Panc1 (cell line): ENCODE results near the gene SLCO6A1. TPM values are rescaled to one million over a fixed set of nuclear protein-coding genes. Genes with fewer than 3 reads are reported as not detected.

Experiments used
- ATAC-seq: fragments of 200-7000 bp; cut with Tn5 transposase; 2 replicates; pipeline ENCODE4 v1.9.1; 2020; ENCODE audit warnings: mild to moderate bottlenecking, moderate library complexity
- BruUV-seq: library from RNA; stranded (reverse); fragments of 400-500 nt; replicated peaks from 2 replicates; lab custom pipeline; 2021; lab: Mats Ljungman, UMichigan
- CTCF ChIA-PET: fragments of 300-600 bp; sonication (Branson Sonifier 250); formaldehyde crosslinking; loops from one replicate; lab custom pipeline; 2022; ENCODE audit warnings: antibody characterized with exemption; lab: Charles Lee
- POLR2A ChIA-PET: fragments of 300-600 bp; sonication (Branson Sonifier 250); formaldehyde crosslinking; loops from one replicate; lab custom pipeline; 2022; ENCODE audit warnings: antibody characterized with exemption; lab: Charles Lee
- DNase-seq: peaks from one replicate; pipeline ENCODE4 v3.0.0-alpha.2; 2010; ENCODE audit warnings: low read depth, low spot score
- H3K27ac ChIP-seq: 2 replicates; pipeline ENCODE4 v1.5.1; 2011; ENCODE audit warnings: mild to moderate bottlenecking, low read length, inconsistent platforms
- H3K27me3 ChIP-seq: fragments of 200-500 bp; sonication (Bioruptor generic); 2 replicates; pipeline ENCODE4 v1.6.0; 2014; ENCODE audit warnings: low read length, inconsistent platforms; ENCODE audit not compliant: control insufficient read depth, insufficient read depth
- H3K36me3 ChIP-seq: fragments of 200-500 bp; sonication (Bioruptor generic); 2 replicates; pipeline ENCODE4 v1.5.1; 2014; ENCODE audit warnings: inconsistent platforms, mild to moderate bottlenecking, low read length, moderate library complexity; ENCODE audit not compliant: control insufficient read depth, insufficient read depth
- H3K4me1 ChIP-seq: 2 replicates; pipeline ENCODE4 v1.5.1; 2011; ENCODE audit warnings: inconsistent platforms, mild to moderate bottlenecking, low read length, moderate library complexity; ENCODE audit not compliant: control insufficient read depth, insufficient read depth
- H3K4me3 ChIP-seq, 2 experiments: 2 replicates each; pipeline ENCODE4 v1.5.1; 2011 to 2012; ENCODE audit warnings: low read depth in 2 of 2, low read length in 2 of 2, mild to moderate bottlenecking in 2 of 2, inconsistent platforms in 1 of 2, moderate library complexity in 1 of 2
- H3K9me3 ChIP-seq: fragments of 200-500 bp; sonication (Bioruptor generic); 2 replicates; pipeline ENCODE4 v1.5.1; 2014; ENCODE audit warnings: low read depth, mild to moderate bottlenecking, inconsistent platforms, low read length, moderate library complexity; ENCODE audit not compliant: control insufficient read depth, insufficient read depth
- CTCF ChIP-seq: fragments of 450-650 bp; IDR thresholded peaks from 2 replicates; pipeline ENCODE4 v1.5.1; 2017; ENCODE audit warnings: mild to moderate bottlenecking
- POLR2AphosphoS5 ChIP-seq: IDR thresholded peaks from 2 replicates; pipeline ENCODE4 v1.6.1; 2012; ENCODE audit warnings: mild to moderate bottlenecking, low read depth, low read length, moderate library complexity
- SIN3A ChIP-seq: IDR thresholded peaks from 2 replicates; pipeline ENCODE4 v1.6.1; 2012; ENCODE audit warnings: low read depth, mild to moderate bottlenecking, low read length, moderate library complexity, borderline replicate concordance; ENCODE audit not compliant: insufficient read depth
- TCF7L2 ChIP-seq: IDR thresholded peaks from 2 replicates; pipeline ENCODE4 v1.6.1; 2011; ENCODE audit warnings: mild to moderate bottlenecking, low read depth, low read length, inconsistent platforms
- in situ Hi-C: cut with HindIII; loops from 2 replicates; pipeline ENCODE4 v1.10.0; 2016; ENCODE audit warnings: low sequenced_read_pairs, low pct_unique_long_range_greater_than_20kb
- intact Hi-C: fragments of 100-400 bp; cut with micrococcal nuclease; formaldehyde crosslinking; loops from one replicate; pipeline ENCODE4 v1.10.0; 2022; ENCODE audit not compliant: unreplicated experiment
- total RNA-seq: library from RNA; stranded (reverse); gene quantifications from one replicate; pipeline ENCODE4 v1.2.1, GENCODE V29; 2021; ENCODE audit not compliant: unreplicated experiment
- TF ChIP-seq, protein P1 (sequence below), 2 experiments: IDR thresholded peaks; 2 replicates each; pipeline ENCODE4 v1.6.1; 2011 to 2012; ENCODE audit warnings: low read depth in 2 of 2, control low read depth in 1 of 2, low read length in 1 of 2, mild to moderate bottlenecking in 1 of 2, moderate library complexity in 1 of 2; ENCODE audit not compliant: insufficient read depth in 1 of 2

The SLCO6A1 gene
- total RNA-seq, 1 experiment from 2014 or later, result not detected

DNA sequence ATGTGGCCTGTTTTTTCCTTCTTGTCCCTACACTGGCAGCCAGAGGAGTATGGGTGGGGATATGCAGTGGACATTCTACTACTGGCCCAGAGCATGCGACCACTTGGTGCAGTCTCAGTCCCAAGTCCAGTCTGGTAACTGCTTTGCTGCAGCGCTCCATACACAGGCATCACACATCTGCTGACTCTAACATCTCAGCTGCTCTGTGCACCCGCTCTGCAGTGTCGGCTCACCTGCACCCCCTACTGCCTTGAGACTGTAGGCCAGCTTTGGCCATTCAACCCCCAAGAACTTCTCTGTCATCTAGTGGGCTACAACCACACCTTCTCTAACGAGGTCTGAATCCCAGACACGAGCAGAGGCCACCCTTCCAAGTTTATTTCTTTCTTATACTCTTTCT lies 46.4 kb upstream of the SLCO6A1 start:
- DNase-seq (no peak), ATAC-seq (peak; percentile 69)
- Histone ChIP-seq H3K36me3 (no peaks in the 10 kb centered on the region), H3K4me1 (no peaks in the 10 kb centered on the region), H3K27me3 (no peaks in the 10 kb centered on the region), H3K4me3 (no peak overlapping the region), H3K9me3 (no peaks in the 10 kb centered on the region), H3K27ac (no peak overlapping the region)
- intact Hi-C loops, result no loop called here
- ChIA-PET POLR2A (no interaction called here), CTCF (no interaction called here)
- in situ Hi-C loops, result no loop called here
- TF ChIP-seq TCF7L2 (no peak), CTCF (peak; percentile 47)
- BruUV-seq, result no TSS peak

DNA sequence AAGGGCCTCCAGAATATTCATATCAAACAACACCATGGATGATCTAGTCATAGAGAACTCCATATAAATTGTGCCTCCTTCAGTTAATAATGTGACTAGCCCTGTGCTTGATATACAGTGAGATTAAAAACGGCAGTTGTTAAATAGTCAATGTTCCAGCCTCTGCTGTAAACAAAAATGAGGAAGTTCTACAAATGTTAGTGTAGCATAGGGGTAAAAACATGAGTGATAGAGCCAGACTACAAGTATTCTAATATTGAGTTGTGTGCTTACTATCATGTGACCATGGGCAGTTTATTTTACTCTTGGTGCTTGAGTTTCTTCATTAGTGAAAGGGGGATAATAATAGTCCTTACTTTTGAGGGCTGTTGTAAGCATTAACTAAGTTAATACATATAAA lies 43.3 kb upstream of the SLCO6A1 start:
- no peaks in the 10 kb centered on the region for H3K4me1 ChIP-seq
- POLR2A ChIA-PET, result no interaction called here
- in situ Hi-C loops, result no loop called here
- no peak overlapping the region for H3K4me3 ChIP-seq
- no TSS peak for BruUV-seq
- no peaks in the 10 kb centered on the region for H3K9me3 ChIP-seq
- CTCF ChIA-PET, result no interaction called here
- TF ChIP-seq TCF7L2, result no peak
- TF ChIP-seq, protein P1, sequence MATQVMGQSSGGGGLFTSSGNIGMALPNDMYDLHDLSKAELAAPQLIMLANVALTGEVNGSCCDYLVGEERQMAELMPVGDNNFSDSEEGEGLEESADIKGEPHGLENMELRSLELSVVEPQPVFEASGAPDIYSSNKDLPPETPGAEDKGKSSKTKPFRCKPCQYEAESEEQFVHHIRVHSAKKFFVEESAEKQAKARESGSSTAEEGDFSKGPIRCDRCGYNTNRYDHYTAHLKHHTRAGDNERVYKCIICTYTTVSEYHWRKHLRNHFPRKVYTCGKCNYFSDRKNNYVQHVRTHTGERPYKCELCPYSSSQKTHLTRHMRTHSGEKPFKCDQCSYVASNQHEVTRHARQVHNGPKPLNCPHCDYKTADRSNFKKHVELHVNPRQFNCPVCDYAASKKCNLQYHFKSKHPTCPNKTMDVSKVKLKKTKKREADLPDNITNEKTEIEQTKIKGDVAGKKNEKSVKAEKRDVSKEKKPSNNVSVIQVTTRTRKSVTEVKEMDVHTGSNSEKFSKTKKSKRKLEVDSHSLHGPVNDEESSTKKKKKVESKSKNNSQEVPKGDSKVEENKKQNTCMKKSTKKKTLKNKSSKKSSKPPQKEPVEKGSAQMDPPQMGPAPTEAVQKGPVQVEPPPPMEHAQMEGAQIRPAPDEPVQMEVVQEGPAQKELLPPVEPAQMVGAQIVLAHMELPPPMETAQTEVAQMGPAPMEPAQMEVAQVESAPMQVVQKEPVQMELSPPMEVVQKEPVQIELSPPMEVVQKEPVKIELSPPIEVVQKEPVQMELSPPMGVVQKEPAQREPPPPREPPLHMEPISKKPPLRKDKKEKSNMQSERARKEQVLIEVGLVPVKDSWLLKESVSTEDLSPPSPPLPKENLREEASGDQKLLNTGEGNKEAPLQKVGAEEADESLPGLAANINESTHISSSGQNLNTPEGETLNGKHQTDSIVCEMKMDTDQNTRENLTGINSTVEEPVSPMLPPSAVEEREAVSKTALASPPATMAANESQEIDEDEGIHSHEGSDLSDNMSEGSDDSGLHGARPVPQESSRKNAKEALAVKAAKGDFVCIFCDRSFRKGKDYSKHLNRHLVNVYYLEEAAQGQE (IDR thresholded peaks at IDR 0.05; ENCODE audit: insufficient read depth in 1 of 2, low read depth in 2 of 2, low read length in 1 of 2), result no peak
- TF ChIP-seq POLR2AphosphoS5, result no peak
- TF ChIP-seq CTCF, result no peak
- no peak for TF ChIP-seq SIN3A
- DNase-seq (no peak), ATAC-seq (no peak)
- no peaks in the 10 kb centered on the region for H3K27me3 ChIP-seq
- H3K27ac ChIP-seq, result no peak overlapping the region
- intact Hi-C loops, result no loop called here
- H3K36me3 ChIP-seq, result no peaks in the 10 kb centered on the region
